Lower leg skin (tissue), 4 donors: Measurements from ENCODE around the gene EPHB2. TPM values are rescaled to one million over a fixed set of nuclear protein-coding genes. Genes with fewer than 3 reads are reported as not detected.

ENCODE experiments used
- DNase-seq, 2 donors: peaks; one replicate each; pipeline ENCODE4 v3.0.0-alpha.2; 2019; ENCODE audit warnings: low spot score in 2 of 2
- H3K4me3 ChIP-seq: fragments of 200-600 bp; sonication (generic); 2 replicates; pipeline ENCODE4 v1.5.1; 2017; ENCODE audit warnings: mild to moderate bottlenecking, low read depth; ENCODE audit not compliant: poor library complexity, severe bottlenecking
- CTCF ChIP-seq, 3 donors: fragments of 450-650 bp; IDR thresholded peaks; one replicate each; pipeline ENCODE4 v1.5.1; 2016; ENCODE audit warnings: antibody characterized with exemption in 3 of 3, mild to moderate bottlenecking in 3 of 3, moderate library complexity in 2 of 3
- POLR2A ChIP-seq, 2 donors: fragments of 450-650 bp; IDR thresholded peaks; one replicate each; pipeline ENCODE4 v1.6.1; 2016 to 2017; ENCODE audit warnings: antibody characterized with exemption in 2 of 2, mild to moderate bottlenecking in 1 of 2, moderate library complexity in 1 of 2
- WGBS, 2 donors: methylation state at CpG; one replicate each; pipeline ENCODE4 v1.1.5; 2018; 5-methylcytosine and 5-hydroxymethylcytosine counted together
- intact Hi-C: fragments of 100-400 bp; cut with DNase I; formaldehyde crosslinking; loops from one replicate; pipeline ENCODE4 v1.15.0; 2023; ENCODE audit warnings: low total_unique reads
- total RNA-seq, 4 donors: library from RNA; depleted of rRNA; stranded (reverse); fragments of >200 nt; gene quantifications; one replicate each; pipeline ENCODE4 v1.1.0, GENCODE V29; 2016

EPHB2 gene
- total RNA-seq, 4 donors from 2014 or later: 0.57 to 3.1 (median 1.7) TPM

GRCh38 chr1:22878626-22879025 lies 168.0 kb downstream of the EPHB2 start:
- TF ChIP-seq POLR2A (IDR thresholded peaks at IDR 0.05) (no peak), CTCF (IDR thresholded peaks at IDR 0.05) (no peak)
- WGBS, 2 donors: 48 to 55% methylated on average over 13 of the region's 13 CpGs
- intact Hi-C loops: no loop called here
- no peak overlapping the region for H3K4me3 ChIP-seq
- no peak for DNase-seq

GRCh38 chr1:22879445-22879844 lies 168.8 kb downstream of the EPHB2 start:
- WGBS, 2 donors: 67% methylated on average over 3 of the region's 3 CpGs
- intact Hi-C loops: no loop called here
- H3K4me3 ChIP-seq: no peak overlapping the region
- DNase-seq: no peak
- no peak for TF ChIP-seq POLR2A (IDR thresholded peaks at IDR 0.05)
- TF ChIP-seq CTCF (IDR thresholded peaks at IDR 0.05): no peak

GRCh38 chr1:22880174-22880601 lies 169.5 kb downstream of the EPHB2 start:
- DNase-seq: no peak
- intact Hi-C loops: no loop called here
- TF ChIP-seq POLR2A (IDR thresholded peaks at IDR 0.05) (no peak), CTCF (IDR thresholded peaks at IDR 0.05) (no peak)
- H3K4me3 ChIP-seq: no peak overlapping the region
- WGBS, 2 donors: 62 to 70% methylated on average over 3 to 4 of the region's 5 CpGs

GRCh38 chr1:22883406-22883805 lies 172.8 kb downstream of the EPHB2 start:
- H3K4me3 ChIP-seq: no peak overlapping the region
- WGBS, 2 donors: 90% methylated on average over 11 of the region's 11 CpGs
- TF ChIP-seq CTCF (IDR thresholded peaks at IDR 0.05) (no peak), POLR2A (IDR thresholded peaks at IDR 0.05) (no peak)
- no peak for DNase-seq
- intact Hi-C loops: no loop called here

GRCh38 chr1:22884806-22885530 lies 174.3 kb downstream of the EPHB2 start:
- H3K4me3 ChIP-seq: no peak overlapping the region
- TF ChIP-seq CTCF (IDR thresholded peaks at IDR 0.05) (no peak), POLR2A (IDR thresholded peaks at IDR 0.05) (no peak)
- no peak for DNase-seq
- intact Hi-C loops: no loop called here
- WGBS, 2 donors: 66 to 76% methylated on average over 16 of the region's 16 CpGs

GRCh38 chr1:22886211-22886610 lies 175.6 kb downstream of the EPHB2 start:
- WGBS, 2 donors: 47 to 60% methylated on average over 6 of the region's 6 CpGs
- TF ChIP-seq CTCF (IDR thresholded peaks at IDR 0.05) (no peak), POLR2A (IDR thresholded peaks at IDR 0.05) (no peak)
- no peak for DNase-seq
- intact Hi-C loops: no loop called here
- no peak overlapping the region for H3K4me3 ChIP-seq
